Measurements from ENCODE around the gene METAP1. TPM values are rescaled to one million over a fixed set of nuclear protein-coding genes. Genes with fewer than 3 reads are reported as not detected.

Gene METAP1
- total and polyA plus RNA-seq, 2 experiments from 2014 or later: 64.1 to 122 TPM

- ATAC-seq: no peak
- H3K4me1 Mint-ChIP-seq: peaks cover 3% of the 10 kb centered on the region
- Histone ChIP-seq H3K36me3 (ENCODE audit: insufficient read depth) (peaks cover 23% of the 10 kb centered on the region; the same call in 1 of the 2 replicates), H3K4me3 (no peak overlapping the region), H2AFZ (no peak overlapping the region), H3K79me2 (replicated peaks; ENCODE audit: insufficient read depth) (peaks cover 8% of the 10 kb centered on the region; the same call in 1 of the 2 replicates), H3K27me3 (ENCODE audit: insufficient read depth) (no peaks in the 10 kb centered on the region), H3K27ac (ENCODE audit: low read depth) (0 out of 2 replicates have a peak overlapping the region, but pooled peaks have one; percentile 41), H4K20me1 (replicated peaks; ENCODE audit: insufficient read depth) (0 out of 2 replicates have a peak, but pooled peaks cover 5% of the 10 kb centered on the region), H3F3A (replicated peaks; ENCODE audit: low read depth) (no peaks in the 10 kb centered on the region), H3K4me1 (ENCODE audit: insufficient read depth) (no peaks in the 10 kb centered on the region), H3K4me2 (no peak overlapping the region), H3K9me2 (ENCODE audit: insufficient read depth) (no peaks in the 10 kb centered on the region)
- H3K27ac Mint-ChIP-seq: no peak overlapping the region
- H3K4me3 Mint-ChIP-seq: no peak overlapping the region
- no peak for DNase-seq (ENCODE audit: low spot score)
- TF ChIP-seq ZNF114 (CRISPR knock-in tag; IDR thresholded peaks at IDR 0.05) (no peak), CREB1 (CRISPR knock-in tag; IDR thresholded peaks at IDR 0.05; ENCODE audit: low read depth) (no peak), JUNB (IDR thresholded peaks at IDR 0.05; ENCODE audit: unreplicated experiment) (no peak), ZNF462 (CRISPR knock-in tag; IDR thresholded peaks at IDR 0.05) (no peak), EZH2phosphoT487 (IDR thresholded peaks at IDR 0.05; ENCODE audit: unreplicated experiment) (no peak), ZNF331 (CRISPR knock-in tag; IDR thresholded peaks at IDR 0.05; ENCODE audit: low read depth) (no peak), POLR2AphosphoS5 (IDR thresholded peaks at IDR 0.05; ENCODE audit: low read depth) (no peak), REST (IDR thresholded peaks at IDR 0.05; ENCODE audit: unreplicated experiment) (no peak), ETS1 (IDR thresholded peaks at IDR 0.05) (no peak), STAT1 (IDR thresholded peaks at IDR 0.05; ENCODE audit: unreplicated experiment) (no peak), NANOG (IDR thresholded peaks at IDR 0.05; ENCODE audit: borderline replicate concordance) (no peak), EZH2 (IDR thresholded peaks at IDR 0.05; ENCODE audit: low read depth, unreplicated experiment) (no peak), CTCF (conservative IDR thresholded peaks at IDR 0.05; ENCODE audit: low read depth in 2 of 2) (no peak)
- no peaks in the 10 kb centered on the region; the same call in 2 of the 3 replicates for H3K9me3 Mint-ChIP-seq
- H3K27me3 Mint-ChIP-seq (ENCODE audit: insufficient read depth, low read depth, poor library complexity): peaks cover 5% of the 10 kb centered on the region
- H3K36me3 Mint-ChIP-seq (ENCODE audit: low read depth): peaks cover 71% of the 10 kb centered on the region
Measured at GRCh38 chr4:99062120-99062519, 66.6 kb downstream of the METAP1 start.

Data from GM23338 (cell line).